GM11168 (cell line): ENCODE measurements around the gene PTPRN2.

Experiments
- in situ Hi-C: fragments of 300-500 bp; cut with MboI; formaldehyde crosslinking; loops from one replicate; pipeline ENCODE4 v1.12.0; 2022; ENCODE audit warnings: low sequenced_read_pairs; ENCODE audit not compliant: unreplicated experiment

PTPRN2 gene

DNA sequence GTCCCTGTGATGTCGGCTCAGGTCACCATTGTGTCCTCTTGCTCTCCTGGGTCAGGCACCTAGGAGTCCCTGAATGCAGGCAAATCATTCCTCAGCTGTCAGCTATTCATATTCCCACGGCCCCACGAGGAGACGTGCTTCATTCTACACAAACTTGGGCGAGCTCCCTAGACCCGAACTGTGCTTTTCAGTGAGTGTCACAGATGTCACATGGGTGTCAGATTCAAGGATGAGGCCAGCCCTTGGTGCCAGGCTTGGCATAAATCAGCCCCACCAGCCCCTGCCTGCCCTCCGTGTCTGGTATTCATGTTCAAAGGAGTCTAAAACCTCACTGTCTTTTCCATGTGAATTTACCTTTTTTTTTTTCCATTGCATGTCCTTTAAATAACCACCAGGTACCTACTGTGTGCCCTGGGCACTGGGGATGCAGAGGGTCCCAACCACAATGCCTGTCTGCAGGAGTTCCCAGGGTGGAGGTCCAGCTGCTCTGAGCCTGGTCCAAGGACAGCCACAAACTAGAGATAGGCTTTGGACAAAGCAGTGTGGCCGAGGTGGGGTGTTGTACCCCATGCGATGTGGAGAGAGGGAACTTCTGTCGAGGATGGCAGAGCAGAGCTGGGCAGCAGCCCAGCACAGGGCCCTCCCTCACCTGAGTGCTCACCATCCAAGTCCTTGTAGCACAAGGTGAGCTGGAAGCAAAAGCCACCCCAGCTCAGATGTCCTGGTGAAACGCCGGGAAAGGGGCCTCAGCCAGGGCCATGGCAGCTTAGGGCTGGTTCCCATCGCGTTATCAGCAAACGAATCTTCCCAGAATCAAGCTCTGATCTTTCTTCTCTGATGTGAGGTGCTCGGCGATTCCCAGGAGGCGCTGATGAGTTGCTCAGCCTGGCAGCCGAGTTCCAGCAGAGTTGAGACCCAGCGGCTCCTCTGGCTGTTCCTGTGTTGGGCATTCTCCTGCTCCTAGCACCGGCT lies 611.9 kb downstream of the PTPRN2 start:
- in situ Hi-C loops, result no loop called here

DNA sequence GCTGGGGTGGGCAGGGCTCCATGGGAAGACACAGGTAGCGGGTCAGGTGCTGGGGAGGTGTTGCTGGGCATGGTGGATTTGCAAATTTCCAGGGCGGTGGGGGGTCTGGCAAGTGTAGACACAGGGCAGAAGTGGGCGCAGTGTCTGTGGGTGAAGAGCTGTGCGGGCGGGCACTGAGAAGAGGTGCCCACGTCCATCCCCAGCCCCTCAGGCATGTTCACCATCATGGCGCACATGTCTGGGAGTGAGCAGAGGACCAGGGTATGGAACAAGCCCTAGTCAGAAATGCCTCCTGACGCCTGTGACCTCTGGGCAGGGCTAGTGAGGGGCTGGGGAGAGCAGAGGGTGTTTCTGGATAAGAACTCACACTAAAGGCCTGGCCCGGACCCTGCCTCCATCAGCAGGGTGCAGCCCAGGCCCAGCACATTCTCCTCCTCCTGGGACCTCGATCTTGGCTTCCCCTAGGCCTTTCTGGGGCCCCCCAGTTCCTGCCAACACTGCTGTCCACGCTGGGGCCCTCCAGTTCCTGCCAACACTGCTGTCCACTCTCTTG lies 612.9 kb downstream of the PTPRN2 start:
- in situ Hi-C loops, result no loop called here

- in situ Hi-C loops, result no loop called here
Observed at GRCh38 chr7:157973971-157974677, 613.5 kb downstream of the PTPRN2 start.

- in situ Hi-C loops, result no loop called here
Observed at GRCh38 chr7:157972914-157973313, 614.7 kb downstream of the PTPRN2 start.

- in situ Hi-C loops, result no loop called here
Observed at GRCh38 chr7:157971501-157971900, 616.1 kb downstream of the PTPRN2 start.

- in situ Hi-C loops, result no loop called here
Observed at GRCh38 chr7:157970744-157971143, 616.9 kb downstream of the PTPRN2 start.

DNA sequence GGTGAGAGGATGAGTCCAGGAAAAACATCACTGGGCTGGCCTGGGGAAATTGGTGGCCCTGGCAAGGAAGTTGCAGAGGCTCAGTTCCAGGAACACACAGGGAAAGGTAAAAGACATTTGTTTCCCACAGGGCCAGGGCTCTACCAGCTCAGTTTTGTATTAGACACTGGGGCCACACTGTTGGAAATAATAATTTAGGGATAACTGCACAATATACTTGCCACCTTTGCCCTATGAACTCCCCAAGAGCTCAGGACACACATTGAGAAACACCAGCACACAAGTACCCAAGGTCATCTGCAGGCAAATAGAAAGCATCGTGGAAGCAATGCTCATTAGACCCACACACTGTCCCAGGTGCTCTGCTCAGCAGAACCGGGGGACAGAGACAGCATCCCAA lies 617.6 kb downstream of the PTPRN2 start:
- in situ Hi-C loops, result no loop called here

- in situ Hi-C loops, result no loop called here
Observed at GRCh38 chr7:157966490-157966889, 621.1 kb downstream of the PTPRN2 start.

DNA sequence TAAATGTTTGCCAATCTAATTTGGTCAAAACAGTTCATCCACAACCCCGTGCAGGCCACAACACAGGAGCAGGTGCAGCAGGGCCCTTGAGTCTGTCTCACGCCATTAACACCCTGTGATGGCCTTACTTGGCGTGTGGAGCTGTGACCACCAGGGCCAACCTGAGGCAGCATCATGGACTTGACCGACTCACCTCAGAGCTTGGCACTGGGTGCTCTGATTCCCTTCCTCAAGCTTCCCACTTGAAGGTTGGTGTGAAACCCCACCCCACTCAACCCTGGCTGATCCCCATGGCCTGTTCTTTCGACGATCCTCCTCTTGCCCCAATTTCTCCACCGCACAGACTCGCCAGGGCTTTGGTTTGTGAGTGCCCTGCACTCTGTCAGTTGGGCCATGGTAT lies 623.1 kb downstream of the PTPRN2 start:
- in situ Hi-C loops, result no loop called here

GRCh38 chr7:157964016-157964415 lies 623.6 kb downstream of the PTPRN2 start:
- in situ Hi-C loops, result no loop called here

GRCh38 chr7:157963526-157963925 lies 624.1 kb downstream of the PTPRN2 start:
- in situ Hi-C loops, result no loop called here

DNA sequence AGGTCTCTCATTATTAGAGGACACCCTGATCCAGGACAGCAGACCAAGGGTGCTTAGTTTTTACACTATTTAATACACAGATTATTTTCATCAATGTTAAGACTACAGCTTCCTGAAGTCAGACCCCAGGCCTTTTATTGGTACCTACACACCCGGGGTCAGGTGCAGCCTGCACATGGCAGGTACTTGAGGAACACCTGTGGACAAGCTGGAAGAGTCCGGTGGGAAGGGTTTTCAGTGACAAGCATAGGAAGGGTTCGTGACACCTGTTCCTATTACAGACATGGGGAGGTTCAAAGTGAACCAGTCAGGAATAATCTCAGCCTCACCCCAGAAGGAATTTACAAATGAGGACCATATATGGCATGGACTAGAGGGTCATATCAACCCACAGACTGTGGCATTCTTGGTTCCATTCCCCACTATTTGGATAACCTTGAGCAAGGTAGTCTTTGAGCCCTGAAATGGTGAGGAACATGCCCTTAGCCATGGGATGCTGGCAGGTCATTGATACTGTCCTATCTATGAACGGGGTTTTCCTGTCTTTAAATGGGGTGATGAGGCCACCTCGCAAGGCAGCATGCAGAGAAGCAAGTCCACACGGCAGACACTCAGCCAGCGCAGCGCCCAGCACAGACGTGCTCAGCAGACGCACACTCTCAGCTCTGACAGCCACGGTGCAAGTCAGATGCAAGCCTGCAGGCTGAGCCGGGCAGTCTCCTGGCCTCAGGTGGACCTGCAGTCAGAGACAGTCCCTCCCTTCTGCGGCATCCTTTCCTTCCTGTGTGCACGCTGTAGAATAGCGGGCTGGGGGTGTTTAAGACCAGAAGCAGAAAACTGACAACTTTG lies 624.9 kb downstream of the PTPRN2 start:
- in situ Hi-C loops, result no loop called here

DNA sequence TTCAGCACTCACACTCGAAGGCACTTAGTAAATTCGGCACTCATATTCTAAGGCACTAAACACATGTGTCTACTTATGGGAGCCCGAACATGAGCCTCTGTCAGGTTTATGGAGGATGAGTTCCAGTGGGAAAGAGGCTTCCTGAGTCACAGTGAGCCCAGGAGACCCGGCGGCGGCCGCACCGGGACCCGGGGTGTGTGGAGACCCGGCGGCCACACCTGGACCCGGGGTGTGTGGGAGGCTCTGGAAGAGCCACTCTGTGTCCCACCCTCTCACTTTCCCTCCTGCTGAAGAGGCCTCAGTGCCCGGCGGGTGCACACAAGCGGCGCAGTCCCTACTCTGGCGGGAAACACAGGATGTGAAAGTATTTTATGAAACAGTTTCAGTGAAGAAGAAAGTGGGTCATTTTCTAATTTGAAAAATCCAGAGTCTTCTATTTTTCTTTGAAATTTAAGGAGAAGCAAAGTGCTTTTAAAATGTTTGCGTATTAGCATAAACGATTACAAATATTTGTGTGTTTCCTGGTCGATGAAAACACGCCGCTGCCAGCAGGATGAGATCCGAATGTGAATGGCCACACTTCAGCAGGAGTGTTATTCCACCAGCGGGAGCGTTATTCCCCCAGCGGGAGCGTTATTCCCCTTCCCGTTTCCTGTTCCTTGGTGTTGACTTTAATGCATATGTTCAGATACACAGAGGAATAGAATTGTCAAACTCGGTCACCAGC lies 625.7 kb downstream of the PTPRN2 start:
- in situ Hi-C loops, result no loop called here

- in situ Hi-C loops, result no loop called here
Observed at GRCh38 chr7:157955348-157955999, 632.1 kb downstream of the PTPRN2 start.

DNA sequence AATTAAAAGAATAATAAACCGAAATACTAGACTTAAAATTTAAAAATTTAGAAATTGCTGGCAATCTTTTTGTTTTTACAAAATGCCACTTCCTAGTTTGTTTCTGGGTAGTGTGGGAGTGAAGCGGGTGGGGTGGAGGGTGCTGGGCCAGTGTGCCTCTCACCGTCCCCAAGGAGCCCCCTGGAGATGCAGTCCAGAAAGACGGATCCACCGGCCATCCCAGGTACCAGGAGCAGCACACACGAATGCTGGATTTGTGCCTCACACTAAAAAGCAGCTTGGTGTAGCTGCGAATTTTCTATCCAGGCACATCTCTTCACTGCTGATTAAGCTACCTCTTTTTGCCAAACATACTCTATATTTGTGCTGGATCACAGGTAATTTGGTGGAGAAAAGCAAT lies 632.7 kb downstream of the PTPRN2 start:
- in situ Hi-C loops, result no loop called here

DNA sequence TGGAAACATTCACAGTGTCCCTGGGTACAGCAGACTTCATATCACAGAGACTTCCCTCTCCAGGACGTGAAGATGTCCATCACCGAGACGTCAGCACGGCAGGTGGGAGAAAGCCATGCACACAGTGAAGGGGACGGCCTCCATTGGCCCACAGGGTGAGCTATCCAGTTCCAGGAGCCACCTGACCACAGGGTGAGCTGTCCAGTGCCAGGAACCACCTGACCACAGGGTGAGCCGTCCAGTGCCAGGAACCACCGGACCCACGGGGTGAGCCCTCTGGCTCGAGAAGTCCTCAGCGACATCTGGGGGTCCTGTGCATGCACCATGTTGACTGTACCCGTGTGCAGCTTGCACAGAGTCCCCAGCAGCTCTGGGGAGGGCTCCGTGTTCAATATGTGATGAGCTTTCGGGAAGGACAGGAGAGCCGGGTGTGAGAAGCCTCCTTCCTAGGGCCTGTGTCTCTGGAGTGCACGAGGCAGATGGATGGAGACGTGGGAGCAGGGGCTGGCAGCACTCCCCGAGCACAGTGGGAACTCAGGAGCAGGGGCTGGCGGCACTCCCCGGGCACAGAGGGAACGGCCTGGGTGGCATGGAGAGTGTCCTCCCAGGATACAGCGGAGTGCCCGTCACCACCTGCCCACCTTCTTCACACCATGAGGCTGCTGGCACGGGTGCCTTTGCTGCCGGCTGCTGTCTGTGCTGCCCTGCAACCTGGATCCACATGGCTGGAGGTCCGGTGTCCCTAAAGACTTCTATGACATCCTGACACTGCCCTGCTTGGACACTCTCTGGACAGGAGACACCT lies 634.6 kb downstream of the PTPRN2 start:
- in situ Hi-C loops, result no loop called here

DNA sequence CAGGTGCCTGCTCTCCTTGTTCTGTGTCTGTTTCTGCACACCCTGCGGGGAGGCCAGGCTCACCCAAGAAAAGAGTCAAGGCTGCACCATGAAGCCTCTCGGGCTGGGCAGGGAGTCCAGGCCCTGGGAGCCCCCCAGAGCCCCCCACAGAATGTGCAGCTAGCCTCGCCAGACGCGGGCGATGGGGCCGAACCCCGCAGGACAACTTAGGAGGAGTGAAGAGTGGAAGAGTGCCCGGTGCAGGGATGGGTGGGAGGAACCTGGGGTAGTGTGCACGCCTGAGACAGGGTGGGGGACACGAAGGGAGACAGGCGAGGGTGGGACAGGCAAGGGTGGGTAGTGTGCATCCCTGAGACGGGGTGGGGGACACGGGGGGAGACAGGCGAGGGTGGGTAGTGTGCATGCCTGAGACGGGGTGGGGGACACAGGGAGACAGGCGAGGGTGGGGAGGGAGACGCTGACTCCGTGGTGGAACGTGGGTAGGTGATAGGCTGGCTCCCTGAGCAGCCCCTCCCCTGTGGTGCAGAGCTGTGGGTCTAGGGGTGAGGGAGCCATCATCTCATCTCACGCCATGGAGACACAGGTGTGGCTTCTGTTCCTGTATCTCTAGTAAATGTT lies 635.5 kb downstream of the PTPRN2 start:
- in situ Hi-C loops, result no loop called here
